AG04450 (cell line): ENCODE data around the gene DACH1. TPM values are rescaled to one million over a fixed set of nuclear protein-coding genes. Genes with fewer than 3 reads are reported as not detected.
A peak's percentile ranks its signal among the peaks of the same experiment; 100 is the strongest.

Experiments used
- CTCF ChIA-PET: fragments of 300-600, 350-600 bp; formaldehyde crosslinking; extraction: SDS; loops from one replicate; lab custom pipeline; 2022; ENCODE audit warnings: antibody characterized with exemption, inconsistent platforms; lab: Charles Lee
- POLR2A ChIA-PET: fragments of 350-600 bp; formaldehyde crosslinking; extraction: SDS; loops from one replicate; lab custom pipeline; 2021; ENCODE audit warnings: antibody characterized with exemption, inconsistent platforms; lab: Yijun Ruan, JAX
- DNase-seq: peaks from one replicate; pipeline ENCODE4 v3.0.0-alpha.2; 2011; ENCODE audit warnings: low read depth, low spot score
- H3K27ac ChIP-seq: one replicate; pipeline ENCODE4 v1.5.1; 2012; ENCODE audit warnings: low read depth, low read length, control low read depth
- H3K27me3 ChIP-seq: one replicate; pipeline ENCODE4 v1.6.0; 2012; ENCODE audit warnings: low read length; ENCODE audit not compliant: control insufficient read depth, insufficient read depth
- H3K4me3 ChIP-seq: 2 replicates; pipeline ENCODE4 v1.5.1; 2011; ENCODE audit warnings: mild to moderate bottlenecking, low read depth, low read length, control low read depth
- H3K9me3 ChIP-seq: 2 replicates; pipeline ENCODE4 v1.5.1; 2012; ENCODE audit warnings: low read length; ENCODE audit not compliant: control insufficient read depth, insufficient read depth
- polyA plus RNA-seq: library from polyadenylated mRNA; depleted of rRNA; stranded (reverse); fragments of >200 nt; gene quantifications from 2 replicates; pipeline ENCODE4 v1.2.3, GENCODE V29; 2011
- TF ChIP-seq, protein P1 (sequence below): IDR thresholded peaks from 2 replicates; pipeline ENCODE4 v1.5.1; 2011; ENCODE audit warnings: low read depth, low read length, control low read depth, inconsistent platforms

DACH1 gene
- polyA plus RNA-seq, 1 experiment: 0.10 TPM

DNA sequence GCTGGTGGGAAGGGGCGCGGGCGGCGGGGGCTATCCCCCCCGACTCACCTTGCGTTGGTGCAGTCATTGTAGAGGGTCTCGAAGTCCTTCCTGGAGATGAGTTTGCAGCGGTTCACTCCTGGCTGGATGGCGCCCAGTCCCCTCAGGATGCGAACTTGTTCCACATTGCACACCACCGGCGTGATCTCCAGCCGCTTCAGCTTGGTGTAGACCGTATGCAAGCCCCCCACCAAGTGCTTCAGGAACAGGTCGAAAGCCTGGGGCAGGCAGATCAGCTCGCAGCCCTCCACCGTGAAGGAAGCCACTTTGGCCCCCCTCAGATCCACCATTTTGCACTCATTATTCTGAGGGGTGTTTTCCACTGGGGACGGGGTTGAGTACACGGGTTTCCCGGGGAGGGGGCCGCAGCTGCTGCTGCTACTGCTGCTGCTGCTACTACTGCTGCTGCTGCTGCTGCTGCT is 1.1 kb downstream of the DACH1 start:
- Histone ChIP-seq H3K27ac (no peak overlapping the region), H3K27me3 (peaks cover 28% of the 10 kb centered on the region), H3K4me3 (peak overlapping the region; percentile 43), H3K9me3 (no peaks in the 10 kb centered on the region; the same call in 1 of the 2 replicates)
- ChIA-PET CTCF (no interaction called here), POLR2A (no interaction called here)
- DNase-seq: no peak
- TF ChIP-seq, protein P1, sequence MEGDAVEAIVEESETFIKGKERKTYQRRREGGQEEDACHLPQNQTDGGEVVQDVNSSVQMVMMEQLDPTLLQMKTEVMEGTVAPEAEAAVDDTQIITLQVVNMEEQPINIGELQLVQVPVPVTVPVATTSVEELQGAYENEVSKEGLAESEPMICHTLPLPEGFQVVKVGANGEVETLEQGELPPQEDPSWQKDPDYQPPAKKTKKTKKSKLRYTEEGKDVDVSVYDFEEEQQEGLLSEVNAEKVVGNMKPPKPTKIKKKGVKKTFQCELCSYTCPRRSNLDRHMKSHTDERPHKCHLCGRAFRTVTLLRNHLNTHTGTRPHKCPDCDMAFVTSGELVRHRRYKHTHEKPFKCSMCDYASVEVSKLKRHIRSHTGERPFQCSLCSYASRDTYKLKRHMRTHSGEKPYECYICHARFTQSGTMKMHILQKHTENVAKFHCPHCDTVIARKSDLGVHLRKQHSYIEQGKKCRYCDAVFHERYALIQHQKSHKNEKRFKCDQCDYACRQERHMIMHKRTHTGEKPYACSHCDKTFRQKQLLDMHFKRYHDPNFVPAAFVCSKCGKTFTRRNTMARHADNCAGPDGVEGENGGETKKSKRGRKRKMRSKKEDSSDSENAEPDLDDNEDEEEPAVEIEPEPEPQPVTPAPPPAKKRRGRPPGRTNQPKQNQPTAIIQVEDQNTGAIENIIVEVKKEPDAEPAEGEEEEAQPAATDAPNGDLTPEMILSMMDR: no peak

DNA sequence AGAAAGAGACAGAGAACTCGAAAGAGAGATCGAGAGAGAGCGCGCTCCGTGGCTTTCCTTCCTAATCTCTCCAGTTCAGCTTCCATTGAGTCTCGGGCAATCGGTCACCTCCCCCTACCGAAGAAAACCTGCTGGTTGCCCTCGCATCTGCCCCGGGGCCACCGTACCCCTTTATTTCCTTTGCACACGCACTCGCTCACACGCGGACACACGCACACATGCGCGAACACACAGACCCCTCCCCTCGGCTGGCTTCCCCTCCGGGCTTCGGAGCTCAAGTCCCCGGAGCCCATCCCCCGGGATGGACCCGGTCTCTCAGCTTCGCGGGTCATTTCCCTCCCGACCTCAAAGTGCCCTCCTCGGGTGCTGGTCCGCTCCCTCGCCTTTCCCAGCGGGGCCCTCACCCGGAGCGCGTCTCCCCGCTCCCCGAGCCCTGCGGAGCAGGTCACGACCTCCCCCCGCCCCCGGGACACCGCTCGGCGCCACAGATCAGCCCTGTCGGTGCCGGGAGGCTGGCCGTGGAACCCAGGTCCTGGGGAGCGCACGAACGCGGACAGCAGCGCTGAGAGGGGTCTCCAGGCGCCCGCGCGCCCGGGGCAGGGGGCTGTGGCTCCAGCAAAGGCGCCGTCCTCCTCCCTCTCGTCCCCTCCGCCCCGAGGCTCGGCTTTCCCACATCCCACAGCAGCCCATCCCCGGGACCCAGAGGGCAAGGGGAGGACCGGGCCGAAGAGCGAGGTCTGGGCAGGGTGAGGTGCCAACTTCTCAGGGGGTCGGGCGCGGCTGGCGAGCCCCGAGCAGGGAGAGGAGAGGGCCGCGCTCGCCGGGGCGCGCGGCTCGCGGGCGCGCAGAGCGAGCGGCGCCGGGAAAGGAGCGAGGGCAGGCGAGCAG is 1.8 kb downstream of the DACH1 start:
- no peak overlapping the region for H3K27ac ChIP-seq
- peak overlapping the region; percentile 43 for H3K4me3 ChIP-seq
- POLR2A ChIA-PET: no interaction called here
- CTCF ChIA-PET: no interaction called here
- TF ChIP-seq, protein P1: no peak
- H3K9me3 ChIP-seq: no peaks in the 10 kb centered on the region; the same call in 1 of the 2 replicates
- peaks cover 28% of the 10 kb centered on the region for H3K27me3 ChIP-seq
- no peak for DNase-seq

GRCh38 chr13:71864094-71864985 is 2.7 kb downstream of the DACH1 start:
- POLR2A ChIA-PET: no interaction called here

DNA sequence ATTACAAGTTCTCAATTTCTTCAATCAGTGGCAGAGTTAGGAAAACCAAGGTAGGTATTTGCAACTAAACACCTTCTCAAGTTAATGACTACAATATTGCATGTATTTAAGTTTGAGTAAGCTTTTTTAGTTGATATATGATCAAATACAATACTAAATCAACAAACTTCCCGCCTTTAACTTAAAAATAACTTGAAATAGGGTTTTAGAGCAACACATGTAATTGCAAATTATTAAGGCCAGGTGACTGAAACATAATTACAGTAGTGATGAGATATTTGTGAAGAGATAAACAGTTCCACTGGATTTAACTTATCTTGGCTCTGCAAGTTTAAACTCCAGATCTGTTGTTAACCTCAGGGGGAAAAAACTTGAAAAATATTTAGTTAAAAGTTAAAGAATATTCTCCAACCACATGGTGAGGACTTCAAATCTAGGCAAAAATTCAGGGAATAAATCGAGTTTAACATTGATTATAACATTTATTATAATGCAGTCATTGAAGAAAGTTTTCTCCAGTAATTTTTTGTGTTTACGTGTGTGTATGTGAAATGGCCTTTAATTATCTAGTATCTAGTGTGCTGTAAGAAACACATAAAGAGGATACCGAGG is 3.6 kb downstream of the DACH1 start:
- H3K4me3 ChIP-seq: no peak overlapping the region
- H3K27ac ChIP-seq: no peak overlapping the region

More at GRCh38 chr13:71864094-71864985, 2.7 kb downstream of the DACH1 start:
- Histone ChIP-seq H3K27me3 (peaks cover 28% of the 10 kb centered on the region), H3K4me3 (peak overlapping the region; percentile 17), H3K27ac (no peak overlapping the region), H3K9me3 (no peaks in the 10 kb centered on the region; the same call in 1 of the 2 replicates)
- no peak for DNase-seq
- CTCF ChIA-PET: interaction anchor here (0.7 kb wide), 1 partner anchor 399 kb away, joined by 3 read pairs; no protein-coding TSS in a partner anchor
- TF ChIP-seq, protein P1: no peak

More for the DNA sequence above, 3.6 kb downstream of the DACH1 start:
- H3K9me3 ChIP-seq: no peaks in the 10 kb centered on the region; the same call in 1 of the 2 replicates
- H3K27me3 ChIP-seq: peaks cover 28% of the 10 kb centered on the region
- TF ChIP-seq, protein P1: no peak
- ChIA-PET CTCF (no interaction called here), POLR2A (no interaction called here)
- no peak for DNase-seq
